Keratinocyte (primary cell): ENCODE measurements around the gene ABCC3. TPM values are rescaled to one million over a fixed set of nuclear protein-coding genes. Genes with fewer than 3 reads are reported as not detected.

Experiments used
- DNase-seq: peaks from one replicate; pipeline ENCODE4 v3.0.0-alpha.2; 2011; ENCODE audit warnings: low read depth, missing footprints, low spot score
- FAIRE-seq: peaks from 2 replicates; lab custom pipeline; 2011; peaks lifted over from hg19 to GRCh38; lab: Jason Lieb, UNC
- H2AFZ ChIP-seq: 2 replicates; pipeline ENCODE4 v1.6.0; 2012; ENCODE audit warnings: low read length, control low read depth, inconsistent platforms; ENCODE audit not compliant: control insufficient read depth
- H3K27ac ChIP-seq: 2 replicates; pipeline ENCODE4 v1.5.1; 2011; ENCODE audit warnings: low read length; ENCODE audit not compliant: control insufficient read depth, insufficient read depth
- H3K27me3 ChIP-seq: 3 replicates; pipeline ENCODE4 v1.6.0; 2011; ENCODE audit warnings: low read length; ENCODE audit not compliant: control insufficient read depth, insufficient read depth; ENCODE audit errors: extremely low read depth
- H3K36me3 ChIP-seq, 2 experiments: 2 replicates in 1 of 2; 3 replicates in 1 of 2; pipeline ENCODE4 v1.5.1; 2011; ENCODE audit warnings: low read length in 2 of 2, mild to moderate bottlenecking in 1 of 2; ENCODE audit not compliant: control insufficient read depth in 2 of 2, insufficient read depth in 2 of 2; ENCODE audit errors: extremely low read depth in 1 of 2
- H3K4me1 ChIP-seq: 3 replicates; pipeline ENCODE4 v1.5.1; 2011; ENCODE audit warnings: low read length; ENCODE audit not compliant: control insufficient read depth, insufficient read depth; ENCODE audit errors: extremely low read depth
- H3K4me2 ChIP-seq: 3 replicates; pipeline ENCODE4 v1.6.0; 2011; ENCODE audit warnings: low read depth, low read length; ENCODE audit not compliant: control insufficient read depth, insufficient read depth; ENCODE audit errors: extremely low read depth
- H3K4me3 ChIP-seq, 3 experiments: fragments of 200-600 bp in 1 of 3; sonication (generic) in 1 of 3; 2 replicates in 2 of 3; 3 replicates in 1 of 3; pipeline ENCODE4 v1.5.1; 2011 to 2016; ENCODE audit warnings: low read length in 3 of 3, mild to moderate bottlenecking in 3 of 3, control low read depth in 2 of 3, inconsistent platforms in 1 of 3, low read depth in 1 of 3, mixed read lengths in 1 of 3, mixed run types in 1 of 3, moderate library complexity in 1 of 3; ENCODE audit not compliant: control insufficient read depth in 2 of 3, insufficient read depth in 2 of 3; ENCODE audit errors: extremely low read depth in 1 of 3
- H3K79me2 ChIP-seq: 2 replicates; pipeline ENCODE4 v1.6.0; 2012; ENCODE audit warnings: low read length; ENCODE audit not compliant: control insufficient read depth, insufficient read depth
- H3K9ac ChIP-seq: 3 replicates; pipeline ENCODE4 v1.6.0; 2011; ENCODE audit warnings: low read length; ENCODE audit not compliant: control insufficient read depth, insufficient read depth; ENCODE audit errors: extremely low read depth
- H3K9me1 ChIP-seq: 3 replicates; pipeline ENCODE4 v1.6.0; 2011; ENCODE audit warnings: low read length; ENCODE audit not compliant: control insufficient read depth, insufficient read depth; ENCODE audit errors: extremely low read depth
- H3K9me3 ChIP-seq: 2 replicates; pipeline ENCODE4 v1.5.1; 2012; ENCODE audit warnings: low read depth, low read length; ENCODE audit not compliant: control insufficient read depth
- H4K20me1 ChIP-seq: 3 replicates; pipeline ENCODE4 v1.6.0; 2011; ENCODE audit warnings: low read length; ENCODE audit not compliant: control insufficient read depth, insufficient read depth; ENCODE audit errors: extremely low read depth
- CTCF ChIP-seq, 3 experiments: IDR thresholded peaks in 1 of 3; conservative IDR thresholded peaks in 1 of 3; optimal IDR thresholded peaks in 1 of 3; 2 replicates in 2 of 3; 3 replicates in 1 of 3; pipeline versions ENCODE3 to v1.5.1; 2011; ENCODE audit warnings: low read length in 3 of 3, mild to moderate bottlenecking in 3 of 3, moderate library complexity in 2 of 3, control low read depth in 1 of 3, inconsistent platforms in 1 of 3; ENCODE audit not compliant: insufficient read depth in 2 of 3; ENCODE audit errors: extremely low read depth in 1 of 3
- EZH2 ChIP-seq: IDR thresholded peaks from one replicate; pipeline ENCODE4 v1.6.1; 2012; ENCODE audit warnings: inconsistent platforms, mild to moderate bottlenecking, low read length, moderate library complexity
- dilution Hi-C: fragments of 300-500 bp; cut with MboI; formaldehyde crosslinking; loops from one replicate; pipeline ENCODE4 v1.7.0; 2020; ENCODE audit warnings: low sequenced_read_pairs; ENCODE audit not compliant: extremely low pct_ligation_motif_present
- polyA plus RNA-seq, 5 experiments: library from polyadenylated mRNA; depleted of rRNA in 3 of 5; stranded (reverse) in 3 of 5; stranded (forward) in 1 of 5; unstranded in 1 of 5; fragments of >200 nt; gene quantifications; 1 replicate in 1 of 5; 2 replicates in 3 of 5; 3 replicates in 1 of 5; pipeline versions ENCODE4 v1.2.1 to v1.2.3, GENCODE V29; 2011 to 2012; ENCODE audit warnings: missing spikeins in 2 of 5, low read depth in 1 of 5, low replicate concordance in 1 of 5

ABCC3 gene
- polyA plus RNA-seq, 1 donor (not counting 4 experiments of a cell fraction or from before 2014, with no cell fraction given), result 41.7 TPM

- Histone ChIP-seq H3K9me1 (no peaks in the 10 kb centered on the region), H3K27ac (no peak overlapping the region), H3K4me3 (no peak overlapping the region), H3K79me2 (no peaks in the 10 kb centered on the region), H3K36me3 (no peaks in the 10 kb centered on the region), H2AFZ (no peak overlapping the region), H3K9ac (no peak overlapping the region), H3K27me3 (peaks cover 9% of the 10 kb centered on the region), H3K9me3 (no peaks in the 10 kb centered on the region), H4K20me1 (no peaks in the 10 kb centered on the region), H3K4me1 (peaks cover 4% of the 10 kb centered on the region), H3K4me2 (no peak overlapping the region)
- TF ChIP-seq CTCF (optimal IDR thresholded peaks at IDR 0.05 in 1 of 3, IDR thresholded peaks at IDR 0.05 in 1 of 3, conservative IDR thresholded peaks at IDR 0.05 in 1 of 3; ENCODE audit: extremely low read depth in 1 of 3, insufficient read depth in 2 of 3, low read length in 3 of 3), result no peak
- no peak for TF ChIP-seq EZH2
- dilution Hi-C loops, result no loop called here
- DNase-seq (no peak), FAIRE-seq (no peak)
Observed at GRCh38 chr17:50587571-50587970, 47.1 kb upstream of the ABCC3 start.

DNA sequence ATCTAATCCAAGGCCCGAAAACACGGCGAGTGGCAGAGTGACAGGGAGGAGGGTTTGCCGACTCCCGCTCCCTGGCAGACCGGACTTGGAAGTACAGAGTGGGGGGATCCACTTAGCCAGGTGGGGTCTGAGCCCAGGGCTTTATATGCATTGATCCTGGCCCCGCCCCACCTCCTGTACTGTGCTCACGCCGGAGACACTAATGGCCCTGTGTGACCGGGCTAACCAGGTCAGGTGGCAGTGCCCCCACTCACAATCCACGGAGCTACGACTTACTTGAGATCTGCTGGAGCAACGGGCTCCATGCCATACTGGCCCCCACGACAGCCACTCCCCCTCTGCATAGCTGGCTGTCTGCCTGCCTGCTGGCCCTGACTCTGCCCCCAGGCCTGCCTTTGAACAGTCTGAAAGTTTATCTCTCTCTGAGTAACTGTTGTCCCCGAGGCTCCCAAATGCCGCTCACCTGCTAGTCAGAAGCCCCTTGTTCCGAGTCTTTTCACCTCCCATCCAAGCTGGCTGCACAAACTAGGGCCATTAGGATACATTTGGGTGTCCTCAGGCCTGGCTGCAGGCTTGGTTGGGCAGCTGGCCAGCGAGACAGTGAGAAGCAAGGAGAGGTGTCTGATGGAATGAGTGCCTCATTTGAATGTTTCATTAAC lies 46.2 kb upstream of the ABCC3 start:
- no peak for FAIRE-seq

More for the DNA sequence above, 46.2 kb upstream of the ABCC3 start:
- Histone ChIP-seq H3K9me3 (no peaks in the 10 kb centered on the region), H3K9ac (no peak overlapping the region), H3K27ac (no peak overlapping the region), H4K20me1 (no peaks in the 10 kb centered on the region), H3K9me1 (no peaks in the 10 kb centered on the region), H3K79me2 (no peaks in the 10 kb centered on the region), H3K27me3 (peaks cover 6% of the 10 kb centered on the region), H3K4me1 (peaks cover 4% of the 10 kb centered on the region), H2AFZ (no peak overlapping the region), H3K4me2 (no peak overlapping the region), H3K4me3 (no peak overlapping the region), H3K36me3 (no peaks in the 10 kb centered on the region)
- TF ChIP-seq CTCF (optimal IDR thresholded peaks at IDR 0.05 in 1 of 3, IDR thresholded peaks at IDR 0.05 in 1 of 3, conservative IDR thresholded peaks at IDR 0.05 in 1 of 3; ENCODE audit: extremely low read depth in 1 of 3, insufficient read depth in 2 of 3, low read length in 3 of 3) (no peak), EZH2 (no peak)
- no peak for DNase-seq
- dilution Hi-C loops, result no loop called here
